Left ventricle myocardium inferior (tissue), 1 donor: Measurements from ENCODE around the gene MACROD2. TPM values are rescaled to one million over a fixed set of nuclear protein-coding genes. Genes with fewer than 3 reads are reported as not detected.

Experiments used
- DNase-seq: peaks from one replicate; pipeline ENCODE4 v3.0.0-alpha.2; 2020
- H3K27ac ChIP-seq: fragments of 200-600 bp; replicated peaks from 2 replicates; pipeline ENCODE4 v1.8.0; 2021
- H3K27me3 ChIP-seq: fragments of 200-600 bp; 2 replicates; pipeline ENCODE4 v1.8.0; 2021; ENCODE audit warnings: low read depth
- H3K36me3 ChIP-seq: fragments of 200-600 bp; 2 replicates; pipeline ENCODE4 v1.8.0; 2021
- H3K4me1 ChIP-seq: fragments of 200-600 bp; 2 replicates; pipeline ENCODE4 v1.8.0; 2021
- H3K4me3 ChIP-seq: fragments of 200-600 bp; 2 replicates; pipeline ENCODE4 v1.8.0; 2021; ENCODE audit warnings: mild to moderate bottlenecking, moderate library complexity
- H3K9me3 ChIP-seq: fragments of 200-600 bp; replicated peaks from 2 replicates; pipeline ENCODE4 v1.8.0; 2021
- intact Hi-C: fragments of 100-400 bp; cut with micrococcal nuclease; formaldehyde crosslinking; loops from one replicate; pipeline ENCODE4 v1.11.0; 2022
- total RNA-seq: library from RNA; stranded (reverse); fragmentation: NEBNext Ultra II Directional; extraction: Animal tissue kit (Norgen Biotek cat#: 25700); gene quantifications from one replicate; pipeline ENCODE4 v1.2.1, GENCODE V29; 2021
- TF ChIP-seq, protein P1 (sequence below): fragments of 200-600 bp; IDR thresholded peaks from 2 replicates; pipeline ENCODE4 v1.8.0; 2021; ENCODE audit warnings: antibody characterized with exemption, mild to moderate bottlenecking, borderline replicate concordance
- donor health status: DM: no; HTN: yes; CAD: no; lungs with severe emphysema.

MACROD2 gene
- total RNA-seq, 1 donor from 2014 or later: 3.6 TPM

DNA sequence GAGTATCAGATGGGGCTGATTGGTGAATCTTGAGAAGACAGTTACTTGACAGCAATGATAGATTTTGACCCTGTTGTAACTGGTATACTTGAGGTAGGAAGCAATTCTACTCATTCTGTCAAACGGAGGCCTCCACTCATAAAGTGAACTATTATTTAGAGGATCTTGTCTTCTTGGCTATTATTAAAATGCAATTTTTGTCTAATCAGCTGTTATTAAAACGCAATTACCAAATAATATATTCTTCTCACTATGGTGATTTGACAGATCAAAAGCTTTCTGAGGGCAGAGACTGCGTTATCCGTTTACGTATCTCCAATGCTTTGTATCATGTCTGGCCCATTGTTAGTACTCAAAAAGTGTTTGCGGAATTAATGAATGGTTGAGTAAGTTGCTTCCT lies 120.7 kb downstream of the MACROD2 start:
- intact Hi-C loops: loop anchor here (10.0 kb wide), 1 partner anchor 771 kb away; no protein-coding TSS in a partner anchor
- no peaks in the 10 kb centered on the region for H3K4me1 ChIP-seq

DNA sequence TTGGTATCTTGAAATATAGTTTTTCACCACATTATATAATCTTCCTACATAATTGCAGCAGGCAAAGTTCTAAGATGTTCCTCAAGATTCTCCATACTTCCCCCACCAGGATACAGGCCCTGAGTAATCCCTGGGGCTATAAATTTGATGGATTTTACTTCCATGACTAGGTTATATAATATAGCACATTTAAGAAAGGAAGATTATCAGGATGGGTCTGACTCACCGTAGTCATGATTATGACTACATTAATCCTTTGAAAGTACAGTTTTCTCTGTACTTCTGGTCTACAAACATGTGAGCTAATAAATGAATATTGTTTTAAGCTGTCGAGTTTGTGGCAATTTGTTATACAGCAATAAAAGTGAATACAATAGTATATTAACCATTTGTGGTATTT lies 122.5 kb downstream of the MACROD2 start:
- no peaks in the 10 kb centered on the region for H3K4me1 ChIP-seq
- no peak overlapping the region for H3K4me3 ChIP-seq
- DNase-seq: no peak
- H3K36me3 ChIP-seq: no peaks in the 10 kb centered on the region
- intact Hi-C loops: loop anchor here (10.0 kb wide), 1 partner anchor 773 kb away; no protein-coding TSS in a partner anchor
- no peaks in the 10 kb centered on the region for H3K9me3 ChIP-seq
- no peak overlapping the region for H3K27ac ChIP-seq
- no peaks in the 10 kb centered on the region for H3K27me3 ChIP-seq
- TF ChIP-seq, protein P1, sequence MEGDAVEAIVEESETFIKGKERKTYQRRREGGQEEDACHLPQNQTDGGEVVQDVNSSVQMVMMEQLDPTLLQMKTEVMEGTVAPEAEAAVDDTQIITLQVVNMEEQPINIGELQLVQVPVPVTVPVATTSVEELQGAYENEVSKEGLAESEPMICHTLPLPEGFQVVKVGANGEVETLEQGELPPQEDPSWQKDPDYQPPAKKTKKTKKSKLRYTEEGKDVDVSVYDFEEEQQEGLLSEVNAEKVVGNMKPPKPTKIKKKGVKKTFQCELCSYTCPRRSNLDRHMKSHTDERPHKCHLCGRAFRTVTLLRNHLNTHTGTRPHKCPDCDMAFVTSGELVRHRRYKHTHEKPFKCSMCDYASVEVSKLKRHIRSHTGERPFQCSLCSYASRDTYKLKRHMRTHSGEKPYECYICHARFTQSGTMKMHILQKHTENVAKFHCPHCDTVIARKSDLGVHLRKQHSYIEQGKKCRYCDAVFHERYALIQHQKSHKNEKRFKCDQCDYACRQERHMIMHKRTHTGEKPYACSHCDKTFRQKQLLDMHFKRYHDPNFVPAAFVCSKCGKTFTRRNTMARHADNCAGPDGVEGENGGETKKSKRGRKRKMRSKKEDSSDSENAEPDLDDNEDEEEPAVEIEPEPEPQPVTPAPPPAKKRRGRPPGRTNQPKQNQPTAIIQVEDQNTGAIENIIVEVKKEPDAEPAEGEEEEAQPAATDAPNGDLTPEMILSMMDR: no peak

More for the DNA sequence above, 120.7 kb downstream of the MACROD2 start:
- H3K27me3 ChIP-seq: no peaks in the 10 kb centered on the region
- no peaks in the 10 kb centered on the region for H3K36me3 ChIP-seq
- H3K27ac ChIP-seq: no peak overlapping the region
- H3K4me3 ChIP-seq: no peak overlapping the region
- TF ChIP-seq, protein P1: no peak
- DNase-seq: no peak
- H3K9me3 ChIP-seq: peaks cover 6% of the 10 kb centered on the region

DNA sequence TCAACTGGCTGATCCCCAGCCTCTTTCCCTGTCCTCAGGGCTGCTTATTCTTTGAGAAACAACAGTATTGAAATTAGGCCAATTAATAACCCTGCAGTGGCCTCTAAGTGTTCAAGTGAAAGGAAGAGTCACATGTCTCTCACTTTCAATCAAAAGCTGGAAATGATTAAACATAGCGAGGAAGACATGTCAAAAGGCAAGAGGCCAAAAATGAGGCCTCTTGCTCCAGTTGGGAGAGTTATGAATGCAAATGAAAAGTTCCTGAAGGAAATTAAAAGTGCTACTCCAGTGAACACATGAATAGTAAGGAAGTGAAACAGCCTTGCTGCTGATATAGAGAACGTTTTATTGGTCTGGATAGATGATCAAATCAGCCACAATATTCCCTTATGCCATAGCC lies 131.5 kb downstream of the MACROD2 start:
- Histone ChIP-seq H3K4me1 (no peaks in the 10 kb centered on the region), H3K4me3 (no peak overlapping the region), H3K27ac (no peak overlapping the region), H3K36me3 (no peaks in the 10 kb centered on the region), H3K9me3 (no peaks in the 10 kb centered on the region), H3K27me3 (no peaks in the 10 kb centered on the region)
- intact Hi-C loops: no loop called here
- DNase-seq: no peak
- TF ChIP-seq, protein P1: no peak

DNA sequence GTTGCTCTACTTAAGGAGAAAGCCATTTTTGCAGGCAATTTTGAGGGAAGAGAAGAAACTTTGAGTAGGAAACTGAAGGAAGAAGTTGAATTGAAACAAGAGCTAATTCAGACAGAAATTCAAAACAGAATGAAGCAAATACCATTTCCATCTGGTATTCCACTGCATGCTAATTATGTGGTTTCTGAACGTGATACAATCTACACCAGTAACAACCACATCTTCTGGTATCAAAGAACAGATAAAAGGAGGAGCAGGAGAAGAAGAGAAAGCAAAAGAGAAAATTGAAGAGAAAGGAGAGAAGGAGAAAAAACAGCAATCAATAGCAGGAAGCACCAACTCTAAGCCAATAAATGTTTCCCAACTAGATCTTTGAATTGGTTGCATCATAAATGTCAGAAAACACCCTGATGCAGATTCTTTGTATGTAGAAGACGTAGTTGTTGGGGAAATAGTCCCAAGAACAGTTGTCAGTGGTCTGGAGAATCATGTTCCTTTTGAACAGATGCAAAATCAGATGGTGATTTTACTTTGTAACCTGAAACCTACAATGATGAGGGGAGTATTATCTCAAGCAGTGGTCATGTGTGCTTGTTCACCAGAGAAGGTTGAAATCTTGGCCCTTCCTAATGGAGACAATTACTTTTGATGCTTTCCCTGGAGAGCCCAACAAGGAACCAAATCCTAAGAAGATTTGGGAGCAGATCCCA lies 132.4 kb downstream of the MACROD2 start:
- H3K27me3 ChIP-seq: no peaks in the 10 kb centered on the region
- H3K36me3 ChIP-seq: no peaks in the 10 kb centered on the region
- H3K4me1 ChIP-seq: no peaks in the 10 kb centered on the region
- no peak overlapping the region for H3K4me3 ChIP-seq
- DNase-seq: no peak
- H3K27ac ChIP-seq: no peak overlapping the region
- no peaks in the 10 kb centered on the region for H3K9me3 ChIP-seq
- intact Hi-C loops: no loop called here
- TF ChIP-seq, protein P1: no peak

DNA sequence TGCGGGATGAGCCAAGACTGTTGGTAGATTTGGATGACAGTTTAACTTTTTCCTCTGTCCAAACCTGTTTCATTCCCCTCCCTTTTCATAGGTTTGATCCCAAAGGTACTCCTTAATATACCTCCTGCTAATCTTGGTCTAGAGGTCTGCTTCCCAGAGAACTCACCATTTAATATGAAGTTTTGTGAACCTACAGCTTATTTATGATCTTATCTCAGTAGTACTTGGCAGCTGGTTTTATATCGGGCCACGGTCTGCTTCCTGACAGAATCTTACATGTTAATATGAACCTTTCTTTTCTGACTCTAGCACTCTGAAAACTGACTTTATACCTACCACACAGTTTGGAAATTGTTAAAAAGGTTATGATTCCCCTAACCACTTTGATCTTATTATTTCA lies 138.7 kb downstream of the MACROD2 start:
- no peak for DNase-seq
- H3K27ac ChIP-seq: no peak overlapping the region
- intact Hi-C loops: no loop called here
- no peak overlapping the region for H3K4me3 ChIP-seq
- no peaks in the 10 kb centered on the region for H3K4me1 ChIP-seq
- no peaks in the 10 kb centered on the region for H3K36me3 ChIP-seq
- H3K9me3 ChIP-seq: no peaks in the 10 kb centered on the region
- TF ChIP-seq, protein P1: no peak
- H3K27me3 ChIP-seq: no peaks in the 10 kb centered on the region
